ENCODE measurements around the gene FERMT1. TPM values are rescaled to one million over a fixed set of nuclear protein-coding genes. Genes with fewer than 3 reads are reported as not detected.

Gene FERMT1
- polyA plus RNA-seq, 3 donors, result not detected

- no peaks in the 10 kb centered on the region for H3K36me3 Mint-ChIP-seq
- intact Hi-C loops (cut with micrococcal nuclease), result no loop called here
- Histone ChIP-seq H3K9ac (ENCODE audit: insufficient read depth, low read length, poor library complexity, severe bottlenecking) (no peak overlapping the region), H3K36me3 (replicated peaks in 1 of 2; ENCODE audit: control insufficient read depth in 1 of 2, insufficient read depth in 2 of 2, low read length in 2 of 2) (no peaks in the 10 kb centered on the region), H4K20me1 (ENCODE audit: insufficient read depth, low read length) (no peaks in the 10 kb centered on the region), H3K27me3 (ENCODE audit: control insufficient read depth in 2 of 2, insufficient read depth in 2 of 2, low read length in 2 of 2) (no peaks in the 10 kb centered on the region), H2AFZ (ENCODE audit: insufficient read depth, low read depth, low read length, poor library complexity, severe bottlenecking) (no peak overlapping the region), H3K79me2 (ENCODE audit: insufficient read depth, low read length) (no peaks in the 10 kb centered on the region), H3K4me2 (replicated peaks; ENCODE audit: extremely low read depth, low read length, poor library complexity, severe bottlenecking) (no peak overlapping the region), H3K4me1 (ENCODE audit: control insufficient read depth in 1 of 2, insufficient read depth in 2 of 2, low read length in 2 of 2) (no peaks in the 10 kb centered on the region), H3K4me3 (replicated peaks in 1 of 3; ENCODE audit: low read depth in 2 of 3, low read length in 3 of 3) (no peak overlapping the region), H3K27ac (ENCODE audit: low read depth in 1 of 2, low read length in 2 of 2) (no peak overlapping the region), H3K9me3 (replicated peaks in 1 of 2; ENCODE audit: control insufficient read depth in 1 of 2, insufficient read depth in 1 of 2, low read length in 2 of 2) (peaks cover 5 to 6% of the 10 kb centered on the region in 2 donors)
- H3K4me3 Mint-ChIP-seq, result no peak overlapping the region
- DNase-seq, result no peak
- no peak for TF ChIP-seq CTCF (IDR thresholded peaks at IDR 0.05)
- no peak overlapping the region for H3K27ac Mint-ChIP-seq
- peaks cover 0 to 9% (median 1%) of the 10 kb centered on the region in 3 donors for H3K27me3 Mint-ChIP-seq (ENCODE audit: low read depth in 3 of 3)
- H3K9me3 Mint-ChIP-seq, result peaks cover 5 to 14% (median 9%) of the 10 kb centered on the region in 7 donors
- no peaks in the 10 kb centered on the region for H3K4me1 Mint-ChIP-seq
- 91% methylated on average over 2 of the region's 3 CpGs for WGBS (ENCODE audit: insufficient coverage)
These were observed 14.5 kb downstream of the FERMT1 start for GRCh38 chr20:6108330-6108729.

DNA sequence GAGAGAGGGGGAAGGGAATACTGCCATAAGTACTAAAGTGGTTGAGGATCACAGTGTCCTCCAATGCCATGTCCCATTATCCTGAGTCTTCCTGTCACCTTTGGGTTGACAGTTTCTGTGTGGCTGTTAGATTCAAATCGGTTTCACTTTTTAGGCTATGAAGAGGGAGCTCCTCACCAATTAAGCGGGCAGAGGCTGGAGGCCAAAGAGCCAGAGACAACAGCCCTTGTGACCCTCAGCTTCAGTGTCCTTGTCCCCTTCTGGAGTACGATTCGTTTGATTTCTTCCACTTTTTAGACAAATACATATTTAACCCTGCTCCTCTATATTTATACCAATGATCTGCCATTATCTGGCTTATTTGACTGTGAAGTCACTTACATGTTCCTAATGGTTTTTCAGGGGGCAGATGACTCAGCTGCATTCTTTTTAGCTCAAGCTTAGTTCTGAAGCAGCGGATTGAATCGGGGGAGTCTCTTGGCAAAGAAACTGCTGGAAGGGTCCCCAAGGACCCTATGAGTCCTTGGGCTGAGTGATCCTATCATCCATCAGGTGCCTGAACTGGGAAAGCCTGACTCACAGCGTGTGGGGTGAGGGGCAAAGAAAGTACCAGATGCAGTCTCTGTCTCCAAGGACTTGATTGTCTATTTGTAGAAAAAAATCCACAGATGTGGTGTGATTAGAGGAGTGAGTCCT, 18.2 kb downstream of the FERMT1 start:
- Histone ChIP-seq H3K9me3 (replicated peaks in 1 of 2; ENCODE audit: control insufficient read depth in 1 of 2, insufficient read depth in 1 of 2, low read length in 2 of 2) (no peaks in the 10 kb centered on the region), H3K27ac (ENCODE audit: low read depth in 1 of 2, low read length in 2 of 2) (no peak overlapping the region), H3K4me3 (replicated peaks in 1 of 3; ENCODE audit: low read depth in 2 of 3, low read length in 3 of 3) (no peak overlapping the region), H3K9ac (ENCODE audit: insufficient read depth, low read length, poor library complexity, severe bottlenecking) (no peak overlapping the region), H3K4me1 (ENCODE audit: control insufficient read depth in 1 of 2, insufficient read depth in 2 of 2, low read length in 2 of 2) (peaks cover 0 to 8% of the 10 kb centered on the region in 2 donors), H4K20me1 (ENCODE audit: insufficient read depth, low read length) (no peaks in the 10 kb centered on the region), H3K79me2 (ENCODE audit: insufficient read depth, low read length) (no peaks in the 10 kb centered on the region), H3K27me3 (ENCODE audit: control insufficient read depth in 2 of 2, insufficient read depth in 2 of 2, low read length in 2 of 2) (no peaks in the 10 kb centered on the region), H3K36me3 (replicated peaks in 1 of 2; ENCODE audit: control insufficient read depth in 1 of 2, insufficient read depth in 2 of 2, low read length in 2 of 2) (no peaks in the 10 kb centered on the region), H2AFZ (ENCODE audit: insufficient read depth, low read depth, low read length, poor library complexity, severe bottlenecking) (no peak overlapping the region), H3K4me2 (replicated peaks; ENCODE audit: extremely low read depth, low read length, poor library complexity, severe bottlenecking) (no peak overlapping the region)
- TF ChIP-seq CTCF (IDR thresholded peaks at IDR 0.05), result no peak
- intact Hi-C loops (cut with micrococcal nuclease), result no loop called here
- no peak overlapping the region for H3K4me3 Mint-ChIP-seq
- no peak overlapping the region for H3K27ac Mint-ChIP-seq
- WGBS (ENCODE audit: insufficient coverage), result 91% methylated on average over 6 of the region's 7 CpGs
- no peak for DNase-seq
- peaks cover 0 to 7% (median 0%) of the 10 kb centered on the region in 3 donors for H3K27me3 Mint-ChIP-seq (ENCODE audit: low read depth in 3 of 3)
- H3K36me3 Mint-ChIP-seq, result no peaks in the 10 kb centered on the region
- no peaks in the 10 kb centered on the region for H3K9me3 Mint-ChIP-seq
- peaks cover 6% of the 10 kb centered on the region for H3K4me1 Mint-ChIP-seq
